Stimulated activated naive B cell treated with anti-CD40 and anti-IgM and Interleukin-4, amounts not matched to agents 10 μg/mL and 1 μg/mL and 100 μg/mL, for 72 hours (primary cell): ENCODE results near the gene CPM.
A peak's percentile ranks its signal among the peaks of the same experiment; 100 is the strongest.

Experiments used
- ATAC-seq, 2 donors: fragments of 150-1000 bp; cut with Tn5 transposase; replicated peaks; 2 replicates each; pipeline ENCODE4 v1.10.0; 2021; ENCODE audit warnings: moderate library complexity in 1 of 2
- DNase-seq: peaks from one replicate; pipeline ENCODE4 v3.0.0; 2021
- H3K27ac Mint-ChIP-seq: one replicate; pipeline ENCODE4 v1.8.0; 2022; ENCODE audit warnings: mild to moderate bottlenecking, mixed read lengths
- H3K27me3 Mint-ChIP-seq, 2 donors: one replicate each; pipeline ENCODE4 v1.8.0; 2022; ENCODE audit warnings: mixed read lengths in 2 of 2
- H3K36me3 Mint-ChIP-seq, 2 donors: one replicate each; pipeline ENCODE4 v1.8.0; 2022; ENCODE audit warnings: mixed read lengths in 2 of 2, mild to moderate bottlenecking in 1 of 2
- H3K4me1 Mint-ChIP-seq, 2 donors: one replicate each; pipeline ENCODE4 v1.8.0; 2022; ENCODE audit warnings: mixed read lengths in 2 of 2, mild to moderate bottlenecking in 1 of 2
- H3K4me3 Mint-ChIP-seq, 2 donors: one replicate each; pipeline ENCODE4 v1.8.0; 2022; ENCODE audit warnings: mild to moderate bottlenecking in 2 of 2, mixed read lengths in 2 of 2, moderate library complexity in 1 of 2
- H3K9me3 Mint-ChIP-seq, 2 donors: one replicate each; pipeline ENCODE4 v1.8.0; 2022; ENCODE audit warnings: mixed read lengths in 2 of 2, mild to moderate bottlenecking in 1 of 2

CPM gene

GRCh38 chr12:68932961-68933893 is at the start of gene CPM:
CPM (minus strand) TSS chr12:68933171; CDS start chr12:68932837, 334 bp downstream.
- Mint-ChIP-seq H3K27ac (peak within 1 kb of the TSS; percentile 75), H3K36me3 (no peaks in the 10 kb centered on the region), H3K9me3 (no peaks in the 10 kb centered on the region), H3K4me1 (peaks cover 7 to 15% of the 10 kb centered on the region in 2 donors), H3K27me3 (peaks cover 0 to 4% of the 10 kb centered on the region in 2 donors), H3K4me3 (peak within 1 kb of the TSS; percentile 89)
- peak; percentile 63 for DNase-seq
- ATAC-seq = peak; percentile 91 to 95

DNA sequence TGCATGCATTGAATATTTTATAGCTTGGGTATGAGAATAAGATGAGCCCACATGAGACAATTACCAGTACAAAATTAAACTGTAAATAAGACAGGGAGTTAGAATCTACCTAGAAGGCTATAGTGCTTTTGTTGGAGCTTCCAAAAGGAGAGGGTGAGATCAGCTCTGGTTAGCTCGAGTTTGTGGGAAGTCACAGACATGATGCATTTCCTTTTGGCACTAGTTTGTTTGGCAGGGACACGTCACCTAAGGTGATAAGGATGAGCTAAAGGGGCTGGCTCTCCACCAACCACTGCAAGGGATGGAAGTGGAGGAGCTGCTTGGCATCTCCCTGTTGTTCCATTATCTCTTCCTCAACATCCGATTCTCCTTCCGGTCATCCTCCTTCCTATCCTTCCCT is 48.5 kb upstream of the CPM start:
- H3K27me3 Mint-ChIP-seq = no peaks in the 10 kb centered on the region
- peaks cover 7 to 16% of the 10 kb centered on the region in 2 donors for H3K4me1 Mint-ChIP-seq
- ATAC-seq = no peak
- no peak overlapping the region for H3K27ac Mint-ChIP-seq
- no peak overlapping the region for H3K4me3 Mint-ChIP-seq
- no peak for DNase-seq
- peaks cover 0 to 4% of the 10 kb centered on the region in 2 donors for H3K36me3 Mint-ChIP-seq
- H3K9me3 Mint-ChIP-seq = peaks cover 7 to 9% of the 10 kb centered on the region in 2 donors

DNA sequence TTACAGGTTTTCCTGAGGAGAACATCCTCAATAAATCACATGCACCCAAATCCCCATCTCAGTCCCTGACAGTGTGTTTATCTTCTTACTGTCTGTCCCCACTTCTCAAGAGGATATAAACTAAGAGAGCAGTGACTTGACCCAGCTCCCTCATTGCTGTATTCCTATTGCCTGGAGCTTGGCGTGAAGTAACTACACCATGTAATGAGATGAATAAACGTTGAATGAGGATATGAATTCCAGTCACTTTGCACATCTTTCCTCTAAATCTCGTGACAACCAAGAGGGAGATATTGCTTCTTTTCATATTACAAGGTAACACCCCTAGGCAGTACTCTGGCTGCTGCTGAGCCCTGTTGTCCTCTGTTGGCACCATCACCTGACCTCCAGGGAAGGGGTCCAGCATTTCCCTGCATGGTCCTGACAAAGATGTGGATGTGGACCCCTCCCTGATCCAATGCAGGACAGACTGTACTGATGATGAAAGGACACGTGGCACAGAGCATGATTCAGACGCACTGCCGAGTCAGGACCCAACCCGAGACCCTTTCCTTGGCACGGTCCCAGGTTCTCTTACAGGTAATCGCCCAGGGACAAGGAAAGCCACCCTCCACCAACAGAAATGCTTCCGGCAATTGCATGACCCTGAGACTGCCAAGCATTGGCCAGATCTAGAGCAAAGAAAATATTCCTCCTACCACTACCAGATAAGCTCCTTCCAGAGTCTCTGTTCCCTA is 47.7 kb upstream of the CPM start:
- Mint-ChIP-seq H3K4me3 (no peak overlapping the region), H3K36me3 (peaks cover 0 to 4% of the 10 kb centered on the region in 2 donors), H3K27ac (no peak overlapping the region), H3K27me3 (no peaks in the 10 kb centered on the region), H3K9me3 (peaks cover 7 to 9% of the 10 kb centered on the region in 2 donors), H3K4me1 (peaks cover 7 to 16% of the 10 kb centered on the region in 2 donors)
- no peak for ATAC-seq
- no peak for DNase-seq

GRCh38 chr12:68978678-68979077 is 45.7 kb upstream of the CPM start:
- H3K27me3 Mint-ChIP-seq = no peaks in the 10 kb centered on the region
- H3K4me1 Mint-ChIP-seq = peaks cover 7 to 16% of the 10 kb centered on the region in 2 donors
- DNase-seq = no peak
- no peak overlapping the region for H3K4me3 Mint-ChIP-seq
- H3K36me3 Mint-ChIP-seq = peaks cover 0 to 4% of the 10 kb centered on the region in 2 donors
- peak overlapping the region; percentile 22 for H3K27ac Mint-ChIP-seq
- H3K9me3 Mint-ChIP-seq = peaks cover 7% of the 10 kb centered on the region in 2 donors
- ATAC-seq = no peak

DNA sequence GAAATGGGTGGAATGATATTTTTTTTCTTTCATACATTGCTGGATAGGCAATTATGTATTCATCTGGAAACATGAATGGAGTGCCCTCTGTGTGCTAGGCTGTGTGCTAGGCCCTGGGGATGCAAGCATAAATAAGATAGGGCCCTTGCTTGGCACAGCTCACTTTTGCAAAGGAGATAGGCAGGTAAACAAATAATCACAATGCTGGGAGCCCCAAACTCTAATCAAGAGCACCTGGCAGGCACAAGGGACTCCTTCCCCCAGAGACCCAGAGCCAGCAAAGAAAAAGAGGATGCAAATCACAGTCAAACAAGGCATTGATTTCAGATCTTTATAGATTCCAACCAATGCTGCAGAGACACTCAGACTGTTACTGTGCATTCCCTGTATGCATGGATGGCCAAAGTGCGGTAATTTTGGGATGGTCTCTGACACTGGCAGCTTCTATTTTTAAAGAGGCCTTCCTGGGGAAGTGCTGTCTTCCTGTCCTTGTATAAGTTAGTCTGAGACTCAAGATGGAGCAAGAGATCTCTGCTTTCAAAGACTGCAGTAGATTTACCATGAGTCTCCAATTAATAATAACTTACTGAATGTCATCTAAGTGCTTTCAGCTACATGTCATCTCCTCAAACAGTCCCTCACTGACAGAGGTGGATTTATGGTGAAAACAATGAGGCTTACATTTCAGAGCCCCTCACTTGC is 45.1 kb upstream of the CPM start:
- peaks cover 7 to 16% of the 10 kb centered on the region in 2 donors for H3K4me1 Mint-ChIP-seq
- H3K36me3 Mint-ChIP-seq = peaks cover 0 to 4% of the 10 kb centered on the region in 2 donors
- no peak for ATAC-seq
- no peak for DNase-seq
- H3K9me3 Mint-ChIP-seq = peaks cover 6 to 7% of the 10 kb centered on the region in 2 donors
- no peaks in the 10 kb centered on the region for H3K27me3 Mint-ChIP-seq
- H3K27ac Mint-ChIP-seq = no peak overlapping the region
- H3K4me3 Mint-ChIP-seq = no peak overlapping the region

GRCh38 chr12:68977335-68977734 is 44.4 kb upstream of the CPM start:
- Mint-ChIP-seq H3K4me3 (no peak overlapping the region), H3K9me3 (peaks cover 3% of the 10 kb centered on the region in 2 donors), H3K4me1 (peaks cover 10 to 16% of the 10 kb centered on the region in 2 donors), H3K36me3 (no peaks in the 10 kb centered on the region), H3K27me3 (no peaks in the 10 kb centered on the region), H3K27ac (no peak overlapping the region)
- no peak for ATAC-seq
- DNase-seq = no peak

DNA sequence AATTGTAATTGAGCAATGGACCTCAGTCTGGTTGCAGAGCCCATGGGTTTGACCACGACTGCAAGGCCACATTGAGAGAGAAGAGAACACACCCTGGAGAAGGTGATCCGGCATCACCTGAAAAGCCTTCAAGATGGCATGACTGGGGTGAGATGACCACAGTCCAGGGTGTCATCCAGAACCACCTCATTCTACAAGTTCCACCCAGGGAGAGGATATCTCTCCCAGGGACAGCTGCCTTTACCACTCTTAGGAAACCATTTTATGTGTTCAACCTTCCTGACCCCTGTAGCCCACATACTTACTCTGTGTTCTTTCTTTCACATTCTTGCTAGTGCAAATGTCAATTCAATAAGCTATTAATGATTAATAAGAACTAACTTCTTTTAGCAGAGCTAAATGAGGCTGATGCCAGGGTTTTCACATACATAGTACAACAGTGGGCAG is 43.4 kb upstream of the CPM start:
- Mint-ChIP-seq H3K36me3 (no peaks in the 10 kb centered on the region), H3K4me1 (peaks cover 10 to 16% of the 10 kb centered on the region in 2 donors), H3K27me3 (no peaks in the 10 kb centered on the region), H3K27ac (no peak overlapping the region), H3K9me3 (peaks cover 1 to 3% of the 10 kb centered on the region in 2 donors), H3K4me3 (no peak overlapping the region)
- ATAC-seq (peak in 1 of 2 donors; percentile 14), DNase-seq (no peak)

DNA sequence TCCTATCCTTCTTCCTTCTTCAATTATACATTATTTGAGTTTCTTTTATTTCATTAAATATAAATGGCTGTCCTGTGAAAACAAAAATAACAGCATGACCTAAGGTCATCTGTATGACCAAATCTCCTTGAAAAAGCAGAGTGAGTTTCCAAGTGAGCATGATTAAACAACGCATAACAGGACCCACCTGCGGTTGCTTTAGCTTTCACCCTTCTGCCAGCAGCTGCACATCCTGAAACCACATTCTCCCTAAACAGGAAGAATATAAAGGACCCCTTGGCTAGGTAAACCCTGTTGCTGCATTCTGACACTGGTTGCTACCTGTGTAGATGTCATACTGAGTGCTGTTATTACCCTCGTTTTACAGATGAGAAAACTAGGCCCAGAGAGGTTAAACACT is 42.8 kb upstream of the CPM start:
- DNase-seq (no peak), ATAC-seq (no peak)
- no peaks in the 10 kb centered on the region for H3K36me3 Mint-ChIP-seq
- H3K4me3 Mint-ChIP-seq = no peak overlapping the region
- peaks cover 10 to 16% of the 10 kb centered on the region in 2 donors for H3K4me1 Mint-ChIP-seq
- no peaks in the 10 kb centered on the region for H3K27me3 Mint-ChIP-seq
- H3K27ac Mint-ChIP-seq = no peak overlapping the region
- peaks cover 0 to 3% of the 10 kb centered on the region in 2 donors for H3K9me3 Mint-ChIP-seq

- H3K27me3 Mint-ChIP-seq = no peaks in the 10 kb centered on the region
- H3K27ac Mint-ChIP-seq = no peak overlapping the region
- ATAC-seq = no peak
- peaks cover 0 to 3% of the 10 kb centered on the region in 2 donors for H3K4me1 Mint-ChIP-seq
- no peaks in the 10 kb centered on the region for H3K36me3 Mint-ChIP-seq
- no peak for DNase-seq
- H3K4me3 Mint-ChIP-seq = no peak overlapping the region
- H3K9me3 Mint-ChIP-seq = no peaks in the 10 kb centered on the region
Observed at GRCh38 chr12:68972595-68972994, 39.6 kb upstream of the CPM start.

DNA sequence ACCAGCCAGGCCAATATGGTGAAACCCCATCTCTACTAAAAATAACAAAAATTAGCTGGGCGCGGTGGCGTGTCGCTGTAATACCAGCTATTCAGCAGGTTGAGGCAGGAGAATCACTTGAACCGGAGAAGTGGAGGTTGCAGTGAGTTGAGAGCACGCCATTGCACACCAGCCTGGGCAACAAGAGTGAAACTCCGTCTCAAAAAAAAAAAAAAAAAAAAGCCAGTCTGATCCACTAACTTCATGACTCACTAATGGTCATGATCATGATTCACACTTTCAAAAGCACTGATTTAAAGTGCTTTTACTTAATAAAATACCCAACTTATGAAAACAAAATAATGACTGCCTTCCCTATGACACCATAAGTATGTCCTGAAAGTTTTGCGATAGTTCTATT is 38.4 kb upstream of the CPM start:
- no peaks in the 10 kb centered on the region for H3K27me3 Mint-ChIP-seq
- H3K4me1 Mint-ChIP-seq = peaks cover 0 to 3% of the 10 kb centered on the region in 2 donors
- no peaks in the 10 kb centered on the region for H3K9me3 Mint-ChIP-seq
- ATAC-seq = no peak
- no peak overlapping the region for H3K4me3 Mint-ChIP-seq
- no peak for DNase-seq
- no peaks in the 10 kb centered on the region for H3K36me3 Mint-ChIP-seq
- no peak overlapping the region for H3K27ac Mint-ChIP-seq

DNA sequence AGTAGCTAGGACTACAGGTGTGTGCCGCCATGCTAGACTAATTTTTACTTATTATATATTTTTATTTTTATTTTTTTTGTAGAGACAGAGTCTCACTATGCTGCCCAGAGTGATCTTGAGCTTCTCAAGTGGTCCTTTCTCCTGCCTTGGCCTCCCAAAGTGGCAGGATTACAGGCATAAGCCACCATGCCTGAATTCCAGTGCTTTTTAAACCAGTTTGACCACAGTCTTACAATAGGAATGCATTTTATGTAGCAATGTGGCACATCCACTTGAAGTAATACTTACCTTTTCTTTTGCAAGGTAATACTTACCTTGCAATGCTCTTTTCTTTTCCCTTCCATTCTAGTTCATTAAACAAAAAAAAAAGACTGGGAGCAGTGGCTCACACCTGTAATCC is 38.0 kb upstream of the CPM start:
- no peak for ATAC-seq
- Mint-ChIP-seq H3K27ac (no peak overlapping the region), H3K4me3 (no peak overlapping the region), H3K36me3 (no peaks in the 10 kb centered on the region), H3K4me1 (peaks cover 0 to 3% of the 10 kb centered on the region in 2 donors), H3K9me3 (no peaks in the 10 kb centered on the region), H3K27me3 (no peaks in the 10 kb centered on the region)
- no peak for DNase-seq

- no peak for ATAC-seq
- Mint-ChIP-seq H3K36me3 (no peaks in the 10 kb centered on the region), H3K27me3 (no peaks in the 10 kb centered on the region), H3K4me3 (no peak overlapping the region), H3K27ac (no peak overlapping the region), H3K9me3 (no peaks in the 10 kb centered on the region), H3K4me1 (peaks cover 0 to 3% of the 10 kb centered on the region in 2 donors)
- no peak for DNase-seq
Observed at GRCh38 chr12:68970306-68970705, 37.3 kb upstream of the CPM start.

DNA sequence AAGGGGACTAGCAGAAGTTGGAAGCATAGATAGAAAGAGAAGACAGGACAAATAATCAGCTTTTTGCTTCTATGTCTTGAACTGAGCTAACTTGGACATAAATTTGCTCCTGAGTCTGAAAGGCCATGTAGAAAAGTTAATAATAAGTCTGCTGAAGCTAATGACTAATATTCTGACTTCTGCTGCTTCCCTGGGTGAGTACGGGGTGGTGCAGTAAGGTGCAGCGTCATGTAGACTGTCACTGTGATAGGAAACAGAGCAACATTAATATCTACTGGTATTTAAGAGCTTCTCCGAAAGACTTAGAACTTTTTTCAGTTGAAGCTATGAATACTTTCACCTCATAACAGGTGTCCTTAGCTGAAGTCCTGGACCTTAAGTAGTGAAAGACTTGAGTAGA is 34.1 kb upstream of the CPM start:
- Mint-ChIP-seq H3K4me1 (peaks cover 16 to 29% of the 10 kb centered on the region in 2 donors), H3K36me3 (peaks cover 2 to 8% of the 10 kb centered on the region in 2 donors), H3K4me3 (no peak overlapping the region), H3K27ac (no peak overlapping the region), H3K27me3 (no peaks in the 10 kb centered on the region), H3K9me3 (peaks cover 0 to 5% of the 10 kb centered on the region in 2 donors)
- no peak for ATAC-seq
- no peak for DNase-seq
